ENCODE results near the gene ZMIZ1.

- no peak for TF ChIP-seq CTCF (IDR thresholded peaks at IDR 0.05)
- no peak for TF ChIP-seq POLR2A (IDR thresholded peaks at IDR 0.05)
- TF ChIP-seq POLR2AphosphoS5 (IDR thresholded peaks at IDR 0.05), result no peak
- no peak for TF ChIP-seq EP300 (IDR thresholded peaks at IDR 0.05)
Observed at GRCh38 chr10:79270466-79271246, 201.9 kb downstream of the ZMIZ1 start.

All from suprapubic skin (tissue), 4 donors.